ENCODE results near the gene IL1RAP.
A peak's percentile ranks its signal among the peaks of the same experiment; 100 is the strongest.

Gene IL1RAP

DNA sequence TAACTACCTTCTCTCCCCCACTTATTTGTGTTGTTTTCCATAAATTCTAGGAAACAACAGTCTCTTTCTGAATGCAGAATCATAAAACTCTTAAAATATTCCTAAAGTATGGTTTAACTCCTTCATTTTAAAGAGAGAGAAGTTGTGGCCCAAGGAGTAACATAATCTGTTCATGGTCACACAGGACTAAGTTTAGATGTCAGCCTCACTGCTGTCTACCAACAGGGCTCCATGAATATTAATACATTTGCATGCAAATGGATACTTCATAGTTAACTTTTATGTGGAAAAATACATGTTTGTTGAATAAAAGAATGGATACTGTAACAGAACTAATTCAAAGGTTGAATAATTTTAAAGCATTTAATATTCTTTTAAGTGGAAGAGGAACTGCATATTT is 18.5 kb upstream of the IL1RAP start:
- Histone ChIP-seq H3K36me3 (ENCODE audit: control insufficient read depth, insufficient read depth, low read length) (no peaks in the 10 kb centered on the region), H3K27me3 (ENCODE audit: insufficient read depth, low read length, poor library complexity) (no peaks in the 10 kb centered on the region), H3K56ac (ENCODE audit: low read length) (no peak overlapping the region), H3K4me2 (ENCODE audit: low read length) (no peak overlapping the region), H2BK120ac (ENCODE audit: low read depth, low read length) (no peak overlapping the region), H3K27ac (ENCODE audit: low read depth, low read length) (no peak overlapping the region), H3K79me1 (ENCODE audit: low read length) (no peaks in the 10 kb centered on the region), H3K23ac (ENCODE audit: low read length) (no peak overlapping the region), H2AK5ac (ENCODE audit: low read length) (no peak overlapping the region), H3K9ac (ENCODE audit: low read length) (no peak overlapping the region), H4K5ac (ENCODE audit: low read length) (no peak overlapping the region), H3K4me3 (ENCODE audit: low read length) (no peak overlapping the region), H3K79me2 (ENCODE audit: control insufficient read depth, insufficient read depth, low read length) (no peaks in the 10 kb centered on the region), H3K4ac (ENCODE audit: low read depth, low read length) (no peak overlapping the region), H4K8ac (ENCODE audit: low read depth, low read length) (no peak overlapping the region), H2BK5ac (ENCODE audit: low read length) (no peak overlapping the region), H3K18ac (ENCODE audit: low read length) (no peak overlapping the region), H2BK15ac (replicated peaks; ENCODE audit: low read depth) (no peak overlapping the region), H3K4me1 (ENCODE audit: control insufficient read depth, low read depth, low read length) (no peaks in the 10 kb centered on the region)
- DNase-seq: no peak

DNA sequence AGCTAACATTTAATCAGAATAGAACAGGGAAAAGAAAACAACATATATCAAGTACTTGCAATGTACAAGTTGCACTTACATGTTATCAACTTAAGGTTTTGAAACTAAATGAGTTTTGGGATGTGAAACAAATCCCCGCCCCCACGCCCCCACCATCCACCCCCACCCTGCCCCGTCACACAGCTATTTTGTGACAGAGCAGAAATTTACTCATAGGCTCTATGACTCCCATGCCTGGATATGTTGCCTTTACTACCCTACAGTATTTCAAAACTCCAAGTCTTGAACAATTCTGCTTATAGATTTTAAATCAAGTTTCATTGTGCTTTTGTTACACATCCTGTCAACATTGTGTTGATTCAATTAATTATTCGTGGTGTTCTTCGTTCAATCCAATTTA is 18.1 kb upstream of the IL1RAP start:
- Histone ChIP-seq H3K79me1 (ENCODE audit: low read length) (no peaks in the 10 kb centered on the region), H3K4me2 (ENCODE audit: low read length) (no peak overlapping the region), H3K79me2 (ENCODE audit: control insufficient read depth, insufficient read depth, low read length) (no peaks in the 10 kb centered on the region), H3K36me3 (ENCODE audit: control insufficient read depth, insufficient read depth, low read length) (no peaks in the 10 kb centered on the region), H2AK5ac (ENCODE audit: low read length) (no peak overlapping the region), H3K27me3 (ENCODE audit: insufficient read depth, low read length, poor library complexity) (no peaks in the 10 kb centered on the region), H4K8ac (ENCODE audit: low read depth, low read length) (no peak overlapping the region), H3K18ac (ENCODE audit: low read length) (no peak overlapping the region), H2BK15ac (replicated peaks; ENCODE audit: low read depth) (no peak overlapping the region), H3K27ac (ENCODE audit: low read depth, low read length) (no peak overlapping the region), H2BK120ac (ENCODE audit: low read depth, low read length) (no peak overlapping the region), H3K4me1 (ENCODE audit: control insufficient read depth, low read depth, low read length) (no peaks in the 10 kb centered on the region), H4K5ac (ENCODE audit: low read length) (no peak overlapping the region), H3K4me3 (ENCODE audit: low read length) (no peak overlapping the region), H3K56ac (ENCODE audit: low read length) (no peak overlapping the region), H3K23ac (ENCODE audit: low read length) (no peak overlapping the region), H2BK5ac (ENCODE audit: low read length) (no peak overlapping the region), H3K9ac (ENCODE audit: low read length) (no peak overlapping the region), H3K4ac (ENCODE audit: low read depth, low read length) (no peak overlapping the region)
- no peak for DNase-seq
- no CpG with 5 or more reads among the region's 5 CpGs for WGBS (ENCODE audit: extremely low coverage, insufficient coverage, low lambda C conversion rate)

DNA sequence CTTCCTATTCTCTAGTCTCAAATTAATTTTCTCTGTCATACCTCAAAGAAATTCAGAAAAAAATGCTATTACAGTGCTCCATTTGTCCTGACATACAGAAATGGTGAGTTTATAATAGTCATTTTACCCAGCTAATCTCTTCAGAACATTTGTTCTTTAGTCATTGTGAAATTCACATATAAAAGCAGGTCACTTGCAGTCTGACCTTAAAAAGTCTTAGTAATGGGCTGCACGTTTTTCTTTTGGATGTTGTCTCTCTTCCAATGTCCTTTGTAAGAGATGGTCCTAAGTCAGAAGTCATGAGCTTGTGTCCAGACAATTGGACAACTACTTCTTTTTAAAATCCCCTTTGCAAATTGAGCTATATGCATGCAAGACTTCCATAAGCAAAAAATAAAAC is 17.0 kb upstream of the IL1RAP start:
- Histone ChIP-seq H2BK15ac (replicated peaks; ENCODE audit: low read depth) (no peak overlapping the region), H2BK5ac (ENCODE audit: low read length) (no peak overlapping the region)
- WGBS (ENCODE audit: extremely low coverage, insufficient coverage, low lambda C conversion rate): no CpG with 5 or more reads among the region's 1 CpG

DNA sequence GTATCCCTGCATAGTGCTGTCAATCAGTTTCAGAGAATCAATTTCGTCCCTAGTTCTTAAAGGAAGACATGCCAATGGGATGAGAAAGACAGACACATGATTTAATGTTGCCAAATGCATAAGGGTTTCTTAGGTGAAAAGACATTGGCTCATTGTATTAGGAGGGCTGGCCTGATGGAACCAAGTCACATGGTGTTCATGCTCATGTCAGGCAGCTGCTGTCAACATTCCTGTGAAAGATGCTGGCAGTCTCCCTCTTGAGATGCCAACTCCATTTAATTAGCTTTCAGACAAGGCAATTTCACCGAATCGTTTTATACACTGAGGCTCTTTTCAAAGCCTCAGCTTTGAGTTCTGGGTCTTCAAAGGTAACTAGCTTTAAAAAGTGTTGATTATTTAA is 16.1 kb upstream of the IL1RAP start:
- H3K36me3 ChIP-seq (ENCODE audit: control insufficient read depth, insufficient read depth, low read length): no peaks in the 10 kb centered on the region
- H3K79me2 ChIP-seq (ENCODE audit: control insufficient read depth, insufficient read depth, low read length): no peaks in the 10 kb centered on the region
- no peak overlapping the region for H3K9ac ChIP-seq (ENCODE audit: low read length)
- no peak overlapping the region for H4K8ac ChIP-seq (ENCODE audit: low read depth, low read length)
- WGBS (ENCODE audit: extremely low coverage, insufficient coverage, low lambda C conversion rate): no CpG with 5 or more reads among the region's 3 CpGs
- peak; percentile 37 for DNase-seq
- no peak overlapping the region for H3K23ac ChIP-seq (ENCODE audit: low read length)
- no peak overlapping the region for H3K4me3 ChIP-seq (ENCODE audit: low read length)
- no peak overlapping the region for H2BK120ac ChIP-seq (ENCODE audit: low read depth, low read length)
- no peak overlapping the region for H3K18ac ChIP-seq (ENCODE audit: low read length)
- no peak overlapping the region for H2BK5ac ChIP-seq (ENCODE audit: low read length)
- H4K5ac ChIP-seq (ENCODE audit: low read length): no peak overlapping the region
- no peak overlapping the region for H2BK15ac ChIP-seq (replicated peaks; ENCODE audit: low read depth)
- no peak overlapping the region for H2AK5ac ChIP-seq (ENCODE audit: low read length)
- no peak overlapping the region for H3K4ac ChIP-seq (ENCODE audit: low read depth, low read length)
- no peak overlapping the region for H3K4me2 ChIP-seq (ENCODE audit: low read length)
- H3K27me3 ChIP-seq (ENCODE audit: insufficient read depth, low read length, poor library complexity): no peaks in the 10 kb centered on the region
- no peak overlapping the region for H3K27ac ChIP-seq (ENCODE audit: low read depth, low read length)
- H3K56ac ChIP-seq (ENCODE audit: low read length): no peak overlapping the region
- H3K79me1 ChIP-seq (ENCODE audit: low read length): no peaks in the 10 kb centered on the region
- H3K4me1 ChIP-seq (ENCODE audit: control insufficient read depth, low read depth, low read length): no peaks in the 10 kb centered on the region

More for the DNA sequence above, 17.0 kb upstream of the IL1RAP start:
- no peaks in the 10 kb centered on the region for H3K79me1 ChIP-seq (ENCODE audit: low read length)
- H4K8ac ChIP-seq (ENCODE audit: low read depth, low read length): no peak overlapping the region
- H3K56ac ChIP-seq (ENCODE audit: low read length): no peak overlapping the region
- no peak overlapping the region for H2AK5ac ChIP-seq (ENCODE audit: low read length)
- no peak for DNase-seq
- no peak overlapping the region for H3K9ac ChIP-seq (ENCODE audit: low read length)
- H3K27ac ChIP-seq (ENCODE audit: low read depth, low read length): no peak overlapping the region
- H3K4me2 ChIP-seq (ENCODE audit: low read length): no peak overlapping the region
- no peak overlapping the region for H4K5ac ChIP-seq (ENCODE audit: low read length)
- H3K4me1 ChIP-seq (ENCODE audit: control insufficient read depth, low read depth, low read length): no peaks in the 10 kb centered on the region
- H3K79me2 ChIP-seq (ENCODE audit: control insufficient read depth, insufficient read depth, low read length): no peaks in the 10 kb centered on the region
- H3K23ac ChIP-seq (ENCODE audit: low read length): no peak overlapping the region
- H3K27me3 ChIP-seq (ENCODE audit: insufficient read depth, low read length, poor library complexity): no peaks in the 10 kb centered on the region
- H2BK120ac ChIP-seq (ENCODE audit: low read depth, low read length): no peak overlapping the region
- H3K4ac ChIP-seq (ENCODE audit: low read depth, low read length): no peak overlapping the region
- H3K36me3 ChIP-seq (ENCODE audit: control insufficient read depth, insufficient read depth, low read length): no peaks in the 10 kb centered on the region
- H3K18ac ChIP-seq (ENCODE audit: low read length): no peak overlapping the region
- H3K4me3 ChIP-seq (ENCODE audit: low read length): no peak overlapping the region

DNA sequence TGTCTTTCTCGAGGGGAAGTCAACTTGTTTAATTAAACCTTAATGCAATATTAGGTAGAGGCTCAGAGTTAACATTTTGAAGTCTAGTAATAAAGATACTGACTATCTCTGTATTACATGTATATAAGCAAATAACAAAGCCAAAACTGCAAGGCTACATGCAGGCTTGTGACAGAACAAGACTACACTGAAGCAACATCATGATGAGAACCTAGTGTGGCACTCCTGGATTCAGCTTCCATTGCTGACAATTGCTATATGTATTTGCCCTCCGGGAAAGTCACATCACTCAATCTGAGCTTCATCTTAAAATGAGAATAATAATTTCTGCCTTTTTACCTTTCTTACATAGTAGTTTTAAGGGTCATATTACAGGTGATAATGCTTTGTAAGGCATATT is 15.6 kb upstream of the IL1RAP start:
- DNase-seq: no peak
- H2BK15ac ChIP-seq (replicated peaks; ENCODE audit: low read depth): no peak overlapping the region
- no peak overlapping the region for H3K4me2 ChIP-seq (ENCODE audit: low read length)
- H2AK5ac ChIP-seq (ENCODE audit: low read length): no peak overlapping the region
- H3K4me3 ChIP-seq (ENCODE audit: low read length): no peak overlapping the region
- no peaks in the 10 kb centered on the region for H3K79me1 ChIP-seq (ENCODE audit: low read length)
- H4K8ac ChIP-seq (ENCODE audit: low read depth, low read length): no peak overlapping the region
- no peaks in the 10 kb centered on the region for H3K4me1 ChIP-seq (ENCODE audit: control insufficient read depth, low read depth, low read length)
- H3K36me3 ChIP-seq (ENCODE audit: control insufficient read depth, insufficient read depth, low read length): no peaks in the 10 kb centered on the region
- H4K5ac ChIP-seq (ENCODE audit: low read length): no peak overlapping the region
- H3K9ac ChIP-seq (ENCODE audit: low read length): no peak overlapping the region
- H3K56ac ChIP-seq (ENCODE audit: low read length): no peak overlapping the region
- no peak overlapping the region for H3K27ac ChIP-seq (ENCODE audit: low read depth, low read length)
- no peak overlapping the region for H3K23ac ChIP-seq (ENCODE audit: low read length)
- WGBS (ENCODE audit: extremely low coverage, insufficient coverage, low lambda C conversion rate): no CpG with 5 or more reads among the region's 2 CpGs
- no peaks in the 10 kb centered on the region for H3K27me3 ChIP-seq (ENCODE audit: insufficient read depth, low read length, poor library complexity)
- H3K4ac ChIP-seq (ENCODE audit: low read depth, low read length): no peak overlapping the region
- H2BK5ac ChIP-seq (ENCODE audit: low read length): no peak overlapping the region
- H3K18ac ChIP-seq (ENCODE audit: low read length): no peak overlapping the region
- H2BK120ac ChIP-seq (ENCODE audit: low read depth, low read length): no peak overlapping the region
- no peaks in the 10 kb centered on the region for H3K79me2 ChIP-seq (ENCODE audit: control insufficient read depth, insufficient read depth, low read length)

DNA sequence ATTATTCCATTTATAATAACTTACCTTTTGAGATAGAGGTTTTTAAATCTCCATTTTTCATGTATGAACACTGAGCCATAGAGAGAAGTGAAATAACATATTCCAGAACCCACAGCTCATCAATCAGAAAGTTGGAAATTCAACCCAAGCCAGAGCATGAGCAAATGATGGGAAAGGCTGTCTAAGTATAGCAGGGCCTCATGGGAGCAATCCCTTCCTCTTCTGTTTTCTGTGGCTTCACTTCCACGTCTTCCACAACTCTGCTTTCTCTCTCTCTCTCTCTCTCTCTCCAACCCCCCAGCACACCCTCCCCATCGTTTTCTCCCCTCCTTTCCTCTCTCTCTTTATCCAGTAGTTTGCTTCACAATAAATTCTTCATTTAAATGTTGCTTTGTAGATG is 14.8 kb upstream of the IL1RAP start:
- H2BK15ac ChIP-seq (replicated peaks; ENCODE audit: low read depth): no peak overlapping the region
- no peak overlapping the region for H3K23ac ChIP-seq (ENCODE audit: low read length)
- no peak overlapping the region for H3K18ac ChIP-seq (ENCODE audit: low read length)
- no peak for DNase-seq
- no peaks in the 10 kb centered on the region for H3K27me3 ChIP-seq (ENCODE audit: insufficient read depth, low read length, poor library complexity)
- H3K4ac ChIP-seq (ENCODE audit: low read depth, low read length): no peak overlapping the region
- H2BK120ac ChIP-seq (ENCODE audit: low read depth, low read length): no peak overlapping the region
- no peak overlapping the region for H3K4me3 ChIP-seq (ENCODE audit: low read length)
- no peak overlapping the region for H3K4me2 ChIP-seq (ENCODE audit: low read length)
- no CpG with 5 or more reads among the region's 2 CpGs for WGBS (ENCODE audit: extremely low coverage, insufficient coverage, low lambda C conversion rate)
- H4K8ac ChIP-seq (ENCODE audit: low read depth, low read length): no peak overlapping the region
- H3K27ac ChIP-seq (ENCODE audit: low read depth, low read length): no peak overlapping the region
- H4K5ac ChIP-seq (ENCODE audit: low read length): no peak overlapping the region
- no peaks in the 10 kb centered on the region for H3K79me1 ChIP-seq (ENCODE audit: low read length)
- H2BK5ac ChIP-seq (ENCODE audit: low read length): no peak overlapping the region
- no peak overlapping the region for H3K9ac ChIP-seq (ENCODE audit: low read length)
- H3K56ac ChIP-seq (ENCODE audit: low read length): no peak overlapping the region
- no peaks in the 10 kb centered on the region for H3K36me3 ChIP-seq (ENCODE audit: control insufficient read depth, insufficient read depth, low read length)
- no peaks in the 10 kb centered on the region for H3K79me2 ChIP-seq (ENCODE audit: control insufficient read depth, insufficient read depth, low read length)
- no peak overlapping the region for H2AK5ac ChIP-seq (ENCODE audit: low read length)
- H3K4me1 ChIP-seq (ENCODE audit: control insufficient read depth, low read depth, low read length): no peaks in the 10 kb centered on the region

Measured in mesendoderm (in vitro differentiated cells).